Skin epidermis (tissue), 12 donors: Measurements from ENCODE around the gene ZNF521.

Experiments used
- H3K27ac ChIP-seq, 21 experiments: fragments of 200-600 bp; sonication (generic) in 11 of 21; one replicate each; pipeline ENCODE4 v1.5.0; 2020; ENCODE audit warnings: mild to moderate bottlenecking in 3 of 21, inconsistent platforms in 2 of 21, moderate library complexity in 2 of 21
- H3K4me3 ChIP-seq, 7 experiments: fragments of 200-600 bp; sonication (generic) in 2 of 7; one replicate each; pipeline ENCODE4 v1.5.0; 2020; ENCODE audit warnings: inconsistent platforms in 2 of 7, mild to moderate bottlenecking in 2 of 7, moderate library complexity in 1 of 7

Gene ZNF521

GRCh38 chr18:25153426-25153825 is 198.5 kb downstream of the ZNF521 start:
- Histone ChIP-seq H3K27ac (no peak overlapping the region), H3K4me3 (no peak overlapping the region)

- Histone ChIP-seq H3K4me3 (no peak overlapping the region), H3K27ac (no peak overlapping the region)
Measured at GRCh38 chr18:25147877-25148488, 204.0 kb downstream of the ZNF521 start.

- Histone ChIP-seq H3K27ac (no peak overlapping the region), H3K4me3 (no peak overlapping the region)
Measured at GRCh38 chr18:25146512-25146910, 205.5 kb downstream of the ZNF521 start.

- peak overlapping the region in 1 of 21 experiments; percentile 9 for H3K27ac ChIP-seq
- no peak overlapping the region for H3K4me3 ChIP-seq
Measured at GRCh38 chr18:25145731-25146511, 206.0 kb downstream of the ZNF521 start.

- H3K27ac ChIP-seq: peak overlapping the region in 1 of 21 experiments; percentile 9
- H3K4me3 ChIP-seq: no peak overlapping the region
Measured at GRCh38 chr18:25144820-25145219, 207.1 kb downstream of the ZNF521 start.

GRCh38 chr18:25141886-25142285 is 210.1 kb downstream of the ZNF521 start:
- Histone ChIP-seq H3K4me3 (no peak overlapping the region), H3K27ac (peak overlapping the region in 1 of 21 experiments; percentile 24)

- Histone ChIP-seq H3K27ac (peak overlapping the region in 1 of 21 experiments; percentile 24), H3K4me3 (no peak overlapping the region)
Measured at GRCh38 chr18:25141399-25141798, 210.6 kb downstream of the ZNF521 start.

GRCh38 chr18:25140962-25141308 is 211.0 kb downstream of the ZNF521 start:
- no peak overlapping the region for H3K4me3 ChIP-seq
- peak overlapping the region in 1 of 21 experiments; percentile 24 for H3K27ac ChIP-seq

- Histone ChIP-seq H3K27ac (no peak overlapping the region), H3K4me3 (no peak overlapping the region)
Measured at GRCh38 chr18:25140124-25140961, 211.6 kb downstream of the ZNF521 start.

GRCh38 chr18:25137197-25137472 is 214.8 kb downstream of the ZNF521 start:
- Histone ChIP-seq H3K4me3 (no peak overlapping the region), H3K27ac (peak overlapping the region in 5 of 21 experiments; percentile 15 to 55 (median 19))

GRCh38 chr18:25136416-25137196 is 215.4 kb downstream of the ZNF521 start:
- H3K27ac ChIP-seq: peak overlapping the region in 4 of 21 experiments; percentile 15 to 55 (median 27)
- no peak overlapping the region for H3K4me3 ChIP-seq

GRCh38 chr18:25134861-25135260 is 217.1 kb downstream of the ZNF521 start:
- no peak overlapping the region for H3K4me3 ChIP-seq
- H3K27ac ChIP-seq: peak overlapping the region in 1 of 21 experiments; percentile 24

GRCh38 chr18:25133879-25134278 is 218.1 kb downstream of the ZNF521 start:
- H3K4me3 ChIP-seq: no peak overlapping the region
- no peak overlapping the region for H3K27ac ChIP-seq

GRCh38 chr18:25132786-25133496 is 219.0 kb downstream of the ZNF521 start:
- Histone ChIP-seq H3K27ac (no peak overlapping the region), H3K4me3 (no peak overlapping the region)

- Histone ChIP-seq H3K4me3 (no peak overlapping the region), H3K27ac (no peak overlapping the region)
Measured at GRCh38 chr18:25126751-25127150, 225.2 kb downstream of the ZNF521 start.

- Histone ChIP-seq H3K27ac (no peak overlapping the region), H3K4me3 (no peak overlapping the region)
Measured at GRCh38 chr18:25125680-25126079, 226.3 kb downstream of the ZNF521 start.

- no peak overlapping the region for H3K4me3 ChIP-seq
- H3K27ac ChIP-seq: no peak overlapping the region
Measured at GRCh38 chr18:25123438-25124232, 228.3 kb downstream of the ZNF521 start.

- no peak overlapping the region for H3K27ac ChIP-seq
- no peak overlapping the region for H3K4me3 ChIP-seq
Measured at GRCh38 chr18:25121442-25121841, 230.5 kb downstream of the ZNF521 start.

GRCh38 chr18:25113566-25113965 is 238.4 kb downstream of the ZNF521 start:
- H3K4me3 ChIP-seq: no peak overlapping the region
- H3K27ac ChIP-seq: no peak overlapping the region
